ENCODE data around the gene UBASH3B.

The UBASH3B gene

DNA sequence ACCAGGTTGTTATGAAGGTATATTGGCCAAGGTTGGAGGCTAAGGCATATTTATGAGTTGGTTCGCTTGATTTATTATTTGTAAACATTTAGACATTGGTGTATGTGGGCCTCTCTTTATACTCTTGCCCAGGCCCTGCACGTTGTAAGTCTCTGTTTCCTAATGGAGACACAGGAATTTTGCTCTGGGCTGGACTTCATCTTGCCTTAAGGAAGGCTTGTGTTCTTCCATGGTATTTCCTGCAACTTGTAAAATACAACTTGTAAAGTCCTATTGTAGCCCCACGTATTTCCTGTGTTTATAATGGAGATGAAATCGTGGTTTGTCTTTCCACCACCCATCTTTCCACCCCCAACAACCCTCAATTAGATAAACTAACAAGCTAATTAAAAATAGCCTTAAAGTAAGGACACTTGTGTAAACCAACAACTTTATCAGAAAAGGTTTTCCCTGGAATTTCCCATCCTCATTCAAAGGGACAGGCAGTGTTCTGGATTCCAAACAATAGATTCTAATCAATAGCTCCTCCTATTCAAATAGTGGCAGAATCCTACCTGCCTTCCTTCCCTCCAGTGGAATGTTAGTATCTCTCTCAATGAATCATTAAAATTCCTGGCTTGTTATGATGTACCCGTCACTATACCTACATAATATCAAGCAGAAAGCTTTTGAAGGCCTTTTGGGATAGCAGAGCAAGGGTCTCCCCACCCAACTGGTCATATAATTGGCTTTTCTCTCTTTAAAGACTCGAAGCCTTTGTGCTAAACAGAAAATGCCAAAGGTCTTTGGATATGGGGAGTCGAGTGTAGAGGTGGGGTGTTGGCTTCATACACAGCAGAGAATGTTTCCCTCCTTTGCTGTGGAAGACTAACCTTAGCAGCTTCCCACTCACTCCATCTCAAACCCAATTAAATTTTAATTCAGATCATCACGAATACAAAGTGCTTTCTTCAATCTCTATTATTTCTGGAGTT lies 77.1 kb downstream of the UBASH3B start:
- Histone ChIP-seq H3K36me3 (ENCODE audit: control insufficient read depth, insufficient read depth, low read length) (no peaks in the 10 kb centered on the region), H3K27ac (ENCODE audit: low read length) (no peak overlapping the region), H3K4me3 (ENCODE audit: low read length) (no peak overlapping the region), H3K9me3 (ENCODE audit: control insufficient read depth, insufficient read depth, low read length) (no peaks in the 10 kb centered on the region), H3K27me3 (ENCODE audit: control insufficient read depth, insufficient read depth, low read length) (no peaks in the 10 kb centered on the region), H3K4me1 (ENCODE audit: control insufficient read depth, insufficient read depth, low read length) (no peaks in the 10 kb centered on the region)
- DNase-seq (ENCODE audit: low read depth, low spot score): no peak
- WGBS (ENCODE audit: insufficient coverage, insufficient read length): no CpG with 5 or more reads among the region's 8 CpGs

DNA sequence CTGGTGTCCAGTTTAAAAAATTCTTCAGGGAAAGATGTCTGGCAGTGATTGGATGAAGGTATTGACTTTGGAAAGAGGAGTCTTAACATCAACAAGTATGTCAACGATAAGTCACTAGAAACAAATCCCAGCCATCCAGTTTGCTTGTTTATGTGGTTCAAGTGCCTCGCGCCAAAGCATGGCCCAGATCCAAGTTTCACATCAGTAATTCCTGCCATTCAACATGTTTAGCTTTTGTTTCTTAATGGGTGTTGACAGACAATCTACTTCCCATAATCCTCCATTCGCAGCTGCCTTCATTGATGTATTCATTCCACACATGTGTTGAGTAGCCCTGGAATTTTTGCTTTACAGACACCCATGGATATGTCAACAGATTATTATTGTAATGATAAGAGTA lies 77.8 kb downstream of the UBASH3B start:
- Histone ChIP-seq H3K36me3 (ENCODE audit: control insufficient read depth, insufficient read depth, low read length) (no peaks in the 10 kb centered on the region), H3K27ac (ENCODE audit: low read length) (no peak overlapping the region), H3K4me3 (ENCODE audit: low read length) (no peak overlapping the region), H3K27me3 (ENCODE audit: control insufficient read depth, insufficient read depth, low read length) (no peaks in the 10 kb centered on the region), H3K9me3 (ENCODE audit: control insufficient read depth, insufficient read depth, low read length) (no peaks in the 10 kb centered on the region), H3K4me1 (ENCODE audit: control insufficient read depth, insufficient read depth, low read length) (no peaks in the 10 kb centered on the region)
- DNase-seq (ENCODE audit: low read depth, low spot score): no peak
- no CpG with 5 or more reads among the region's 4 CpGs for WGBS (ENCODE audit: insufficient coverage, insufficient read length)

DNA sequence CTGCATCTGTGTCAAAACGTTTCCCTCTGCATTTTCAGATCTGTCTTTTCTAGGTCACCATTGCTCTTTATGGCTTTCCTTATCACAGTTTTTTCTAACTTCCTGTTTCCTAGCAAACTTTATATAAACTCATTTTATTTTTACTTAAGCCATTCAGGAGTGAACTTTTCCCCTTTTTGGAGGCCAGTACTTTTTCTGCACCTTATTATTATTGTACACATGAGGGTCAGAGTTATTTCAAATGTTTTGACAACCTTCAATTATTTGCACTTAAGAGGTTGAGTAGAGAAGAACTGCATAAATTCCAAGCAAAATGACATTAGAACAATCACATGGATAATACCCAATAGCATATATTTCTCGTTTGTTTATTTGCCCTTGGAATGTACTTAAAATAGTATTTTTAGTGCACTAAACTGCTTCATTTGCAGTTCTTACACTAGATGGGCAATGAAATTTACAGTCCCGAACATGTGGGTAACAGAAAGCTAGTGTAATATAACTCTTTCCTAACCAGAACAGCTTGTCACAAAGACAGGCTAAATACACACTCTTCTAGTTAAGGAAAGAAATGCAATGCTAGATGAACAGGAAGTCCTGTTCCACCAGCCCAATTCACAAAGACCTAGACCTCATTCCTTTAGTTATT lies 79.5 kb downstream of the UBASH3B start:
- no peak overlapping the region for H3K27ac ChIP-seq (ENCODE audit: low read length)
- no peak overlapping the region for H3K4me3 ChIP-seq (ENCODE audit: low read length)
- H3K4me1 ChIP-seq (ENCODE audit: control insufficient read depth, insufficient read depth, low read length): no peaks in the 10 kb centered on the region
- no peaks in the 10 kb centered on the region for H3K36me3 ChIP-seq (ENCODE audit: control insufficient read depth, insufficient read depth, low read length)
- no peak for DNase-seq (ENCODE audit: low read depth, low spot score)
- no peaks in the 10 kb centered on the region for H3K27me3 ChIP-seq (ENCODE audit: control insufficient read depth, insufficient read depth, low read length)
- WGBS (ENCODE audit: insufficient coverage, insufficient read length): no CpG with 5 or more reads among the region's 3 CpGs
- H3K9me3 ChIP-seq (ENCODE audit: control insufficient read depth, insufficient read depth, low read length): no peaks in the 10 kb centered on the region

DNA sequence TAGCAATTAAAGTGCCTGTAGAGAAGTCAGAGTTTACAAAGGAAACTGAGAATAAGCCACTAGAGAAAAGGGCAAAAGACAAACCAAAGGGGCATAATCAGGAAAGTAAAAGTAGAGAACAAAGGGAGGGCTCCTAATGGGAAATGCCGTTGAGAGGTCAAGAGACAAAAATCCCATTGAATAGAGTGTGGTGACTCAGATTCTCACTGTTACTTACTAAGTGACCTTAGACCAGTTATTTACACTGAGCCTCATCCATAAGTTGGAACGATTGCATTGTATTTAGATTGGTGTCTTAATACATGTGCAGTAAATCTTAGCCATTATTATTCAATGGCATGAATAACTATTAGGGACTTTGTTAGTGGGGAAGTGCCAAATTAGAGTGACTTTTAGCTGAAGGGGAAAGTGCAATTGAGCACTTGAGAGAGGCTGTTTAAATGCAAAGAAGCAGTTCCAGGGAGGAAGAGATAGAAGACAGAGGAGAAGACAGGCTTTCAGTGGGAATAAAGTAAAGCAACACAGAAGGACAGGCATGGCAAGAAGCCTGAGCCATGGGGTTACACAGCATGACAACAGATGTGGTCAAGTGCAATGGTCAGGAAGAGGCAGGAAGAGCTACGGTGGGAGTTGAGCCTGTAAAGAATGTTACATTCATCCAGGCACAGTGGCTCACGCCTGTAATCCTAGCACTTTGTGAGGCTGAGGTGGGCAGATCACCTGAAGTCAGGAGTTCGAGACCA lies 82.6 kb downstream of the UBASH3B start:
- H3K27ac ChIP-seq (ENCODE audit: low read length): no peak overlapping the region
- WGBS (ENCODE audit: insufficient coverage, insufficient read length): no CpG with 5 or more reads among the region's 5 CpGs
- H3K27me3 ChIP-seq (ENCODE audit: control insufficient read depth, insufficient read depth, low read length): no peaks in the 10 kb centered on the region
- no peaks in the 10 kb centered on the region for H3K4me1 ChIP-seq (ENCODE audit: control insufficient read depth, insufficient read depth, low read length)
- DNase-seq (ENCODE audit: low read depth, low spot score): no peak
- no peaks in the 10 kb centered on the region for H3K9me3 ChIP-seq (ENCODE audit: control insufficient read depth, insufficient read depth, low read length)
- H3K4me3 ChIP-seq (ENCODE audit: low read length): no peak overlapping the region
- no peaks in the 10 kb centered on the region for H3K36me3 ChIP-seq (ENCODE audit: control insufficient read depth, insufficient read depth, low read length)

DNA sequence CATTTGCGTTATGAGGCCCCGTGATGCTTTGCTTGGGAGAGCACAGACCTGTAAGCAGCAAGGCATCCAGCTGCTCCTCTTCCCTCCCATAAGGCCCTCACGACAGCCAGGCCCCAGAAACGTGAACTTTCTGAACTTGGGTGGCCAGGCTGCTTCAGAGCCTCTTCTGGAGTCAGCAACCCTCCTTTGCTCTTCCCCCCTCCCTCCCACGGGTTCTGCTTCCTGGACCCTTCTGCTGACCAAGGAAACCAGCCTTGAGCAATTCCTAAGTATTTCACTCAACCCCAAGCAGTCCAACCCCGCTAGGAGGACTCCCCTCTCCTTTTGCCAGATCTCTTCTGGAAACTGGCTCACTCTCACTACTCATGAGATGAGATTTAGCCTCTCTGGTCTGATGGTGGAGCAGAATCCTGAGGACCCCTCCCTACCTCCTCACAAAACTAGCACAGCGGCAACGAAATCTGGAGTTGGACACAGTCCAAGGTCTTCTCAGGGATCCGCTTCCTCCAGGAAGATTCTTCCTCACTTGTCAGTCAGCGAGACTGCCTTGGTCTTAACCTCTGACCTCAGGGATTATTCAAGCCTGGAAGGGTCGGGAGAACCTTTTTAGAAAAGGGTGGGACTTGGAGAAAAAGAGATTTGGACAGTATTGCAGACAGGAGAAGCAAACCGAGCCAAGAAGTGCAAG lies 86.2 kb downstream of the UBASH3B start:
- no CpG with 5 or more reads among the region's 12 CpGs for WGBS (ENCODE audit: insufficient coverage, insufficient read length)
- Histone ChIP-seq H3K4me1 (ENCODE audit: control insufficient read depth, insufficient read depth, low read length) (no peaks in the 10 kb centered on the region), H3K9me3 (ENCODE audit: control insufficient read depth, insufficient read depth, low read length) (no peaks in the 10 kb centered on the region), H3K27ac (ENCODE audit: low read length) (no peak overlapping the region), H3K27me3 (ENCODE audit: control insufficient read depth, insufficient read depth, low read length) (no peaks in the 10 kb centered on the region), H3K36me3 (ENCODE audit: control insufficient read depth, insufficient read depth, low read length) (no peaks in the 10 kb centered on the region), H3K4me3 (ENCODE audit: low read length) (no peak overlapping the region)
- DNase-seq (ENCODE audit: low read depth, low spot score): no peak

DNA sequence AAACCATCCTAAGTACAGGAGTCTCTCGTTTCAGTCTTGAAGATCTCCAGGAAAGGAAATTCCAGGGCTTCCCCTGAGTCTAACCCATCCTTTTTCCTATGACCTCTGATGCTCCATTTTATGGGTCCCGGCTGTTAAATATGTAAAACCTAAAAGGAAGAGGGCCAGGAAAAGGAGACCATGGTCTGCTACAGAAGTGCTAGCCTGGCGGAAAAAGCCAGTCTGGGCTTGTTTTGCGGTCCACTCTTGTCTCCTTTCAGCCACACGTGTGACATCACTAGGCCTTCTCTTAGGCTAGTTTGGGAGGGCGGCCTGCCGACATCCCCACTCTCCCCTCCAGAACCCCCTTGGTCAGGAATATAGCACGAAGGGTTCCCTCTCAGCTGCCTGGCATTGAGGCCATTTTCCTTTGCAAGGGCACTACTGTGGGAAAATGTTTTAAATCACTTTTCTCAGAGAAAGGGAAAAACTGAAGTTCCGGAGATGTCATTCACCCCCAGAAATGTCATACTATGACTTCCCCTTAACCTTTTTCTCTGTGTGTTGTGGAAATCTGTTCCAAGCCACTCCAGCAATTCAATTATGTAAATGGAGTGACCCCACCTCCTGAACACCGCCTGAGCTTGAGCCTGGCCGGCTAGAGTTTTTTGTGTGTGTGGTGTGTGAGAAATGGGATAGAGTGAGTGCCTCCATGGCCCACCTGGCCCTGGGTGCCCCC lies 86.9 kb downstream of the UBASH3B start:
- no peak overlapping the region for H3K4me3 ChIP-seq (ENCODE audit: low read length)
- H3K36me3 ChIP-seq (ENCODE audit: control insufficient read depth, insufficient read depth, low read length): no peaks in the 10 kb centered on the region
- no peaks in the 10 kb centered on the region for H3K9me3 ChIP-seq (ENCODE audit: control insufficient read depth, insufficient read depth, low read length)
- WGBS (ENCODE audit: insufficient coverage, insufficient read length): no CpG with 5 or more reads among the region's 11 CpGs
- H3K27ac ChIP-seq (ENCODE audit: low read length): no peak overlapping the region
- DNase-seq (ENCODE audit: low read depth, low spot score): no peak
- no peaks in the 10 kb centered on the region for H3K4me1 ChIP-seq (ENCODE audit: control insufficient read depth, insufficient read depth, low read length)
- no peaks in the 10 kb centered on the region for H3K27me3 ChIP-seq (ENCODE audit: control insufficient read depth, insufficient read depth, low read length)

DNA sequence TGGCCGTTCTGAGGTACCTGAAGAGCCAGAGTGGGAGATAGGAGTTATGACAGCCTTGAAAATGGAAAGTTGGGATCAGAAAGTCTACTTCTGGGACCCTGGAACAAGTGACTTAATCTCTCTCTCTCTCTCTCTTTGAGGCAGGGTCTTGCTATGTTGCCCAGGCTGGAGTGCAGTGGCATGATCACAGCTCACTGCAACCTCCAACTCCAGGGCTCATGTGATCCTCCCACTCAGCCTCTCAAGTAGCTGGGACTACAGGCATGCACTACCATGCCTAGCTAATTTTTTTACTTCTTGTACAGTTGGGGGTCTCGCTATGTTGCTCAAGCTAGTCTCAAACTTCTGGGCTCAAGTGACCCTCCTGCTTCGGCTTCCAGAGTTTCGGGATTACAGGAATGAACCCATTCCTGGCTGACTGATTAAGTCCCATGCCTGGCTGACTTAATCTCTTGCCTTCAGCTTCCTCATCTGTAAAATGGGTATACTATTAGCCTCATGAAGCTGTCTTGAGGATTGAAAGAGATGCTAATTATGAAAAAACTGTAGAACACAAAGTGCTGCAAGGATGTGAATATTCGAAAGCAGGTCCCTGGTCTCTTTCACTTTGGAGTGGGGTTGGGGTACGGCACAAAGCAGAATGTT lies 87.7 kb downstream of the UBASH3B start:
- WGBS (ENCODE audit: insufficient coverage, insufficient read length): no CpG with 5 or more reads among the region's 6 CpGs
- no peaks in the 10 kb centered on the region for H3K36me3 ChIP-seq (ENCODE audit: control insufficient read depth, insufficient read depth, low read length)
- no peaks in the 10 kb centered on the region for H3K4me1 ChIP-seq (ENCODE audit: control insufficient read depth, insufficient read depth, low read length)
- DNase-seq (ENCODE audit: low read depth, low spot score): no peak
- H3K4me3 ChIP-seq (ENCODE audit: low read length): no peak overlapping the region
- no peak overlapping the region for H3K27ac ChIP-seq (ENCODE audit: low read length)
- H3K27me3 ChIP-seq (ENCODE audit: control insufficient read depth, insufficient read depth, low read length): no peaks in the 10 kb centered on the region
- H3K9me3 ChIP-seq (ENCODE audit: control insufficient read depth, insufficient read depth, low read length): no peaks in the 10 kb centered on the region

DNA sequence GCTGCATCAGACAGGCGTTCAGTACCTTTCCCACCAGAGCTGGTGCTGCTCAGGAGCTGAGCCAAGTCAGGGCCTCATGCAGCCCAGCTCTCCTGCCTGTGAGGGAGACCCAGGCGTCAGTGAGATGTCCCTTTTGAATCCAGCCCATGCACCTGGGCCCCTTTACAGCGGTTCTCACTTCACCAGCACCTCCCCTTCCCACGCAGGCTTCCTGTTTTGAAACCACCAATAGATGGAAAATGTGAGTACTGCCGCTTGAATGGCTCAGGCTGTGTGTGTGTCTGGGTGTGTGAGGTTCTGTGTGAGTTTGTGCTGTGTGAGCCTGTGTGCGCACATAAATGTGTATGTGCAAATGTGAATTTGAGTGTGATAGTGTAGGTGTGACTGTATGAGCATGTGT lies 88.4 kb downstream of the UBASH3B start:
- H3K27ac ChIP-seq (ENCODE audit: low read length): no peak overlapping the region
- H3K4me1 ChIP-seq (ENCODE audit: control insufficient read depth, insufficient read depth, low read length): no peaks in the 10 kb centered on the region
- no peak for DNase-seq (ENCODE audit: low read depth, low spot score)

DNA sequence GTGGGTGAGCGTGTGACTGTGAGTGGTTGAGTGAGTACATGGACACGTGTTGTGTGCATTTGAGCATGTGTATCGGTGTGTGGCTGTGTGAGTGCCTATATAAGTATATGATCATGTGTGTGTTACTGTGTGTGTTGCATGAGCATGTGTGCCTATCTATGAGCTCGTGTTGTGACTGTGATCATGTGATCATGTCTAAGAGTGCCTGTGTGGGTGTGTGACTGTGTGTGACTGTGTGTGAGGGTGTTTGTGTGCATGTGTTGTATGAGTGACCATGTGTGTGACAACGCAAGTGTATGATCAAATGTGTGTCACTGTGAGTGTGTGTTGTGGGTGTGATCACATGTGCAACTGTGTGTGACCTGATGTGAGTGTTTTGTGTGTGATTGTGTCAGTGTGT lies 88.8 kb downstream of the UBASH3B start:
- Histone ChIP-seq H3K27ac (ENCODE audit: low read length) (no peak overlapping the region), H3K36me3 (ENCODE audit: control insufficient read depth, insufficient read depth, low read length) (no peaks in the 10 kb centered on the region), H3K4me3 (ENCODE audit: low read length) (no peak overlapping the region), H3K27me3 (ENCODE audit: control insufficient read depth, insufficient read depth, low read length) (no peaks in the 10 kb centered on the region), H3K4me1 (ENCODE audit: control insufficient read depth, insufficient read depth, low read length) (no peaks in the 10 kb centered on the region), H3K9me3 (ENCODE audit: control insufficient read depth, insufficient read depth, low read length) (no peaks in the 10 kb centered on the region)
- whole genome bisulfite sequencing (ENCODE audit: insufficient coverage, insufficient read length): 100% methylated on average over 1 of the region's 5 CpGs
- no peak for DNase-seq (ENCODE audit: low read depth, low spot score)

More for the DNA sequence above, 88.4 kb downstream of the UBASH3B start:
- no peaks in the 10 kb centered on the region for H3K9me3 ChIP-seq (ENCODE audit: control insufficient read depth, insufficient read depth, low read length)
- WGBS (ENCODE audit: insufficient coverage, insufficient read length): no CpG with 5 or more reads among the region's 6 CpGs
- no peak overlapping the region for H3K4me3 ChIP-seq (ENCODE audit: low read length)
- H3K36me3 ChIP-seq (ENCODE audit: control insufficient read depth, insufficient read depth, low read length): no peaks in the 10 kb centered on the region
- H3K27me3 ChIP-seq (ENCODE audit: control insufficient read depth, insufficient read depth, low read length): no peaks in the 10 kb centered on the region

All from iPS DF 6.9 (cell line).